HepG2 (cell line): Measurements from ENCODE around the gene SMC6. TPM values are rescaled to one million over a fixed set of nuclear protein-coding genes. Genes with fewer than 3 reads are reported as not detected.

ENCODE experiments used
- ATAC-seq: fragments of 200-7000 bp; cut with Tn5 transposase; 3 replicates; pipeline ENCODE4 v1.9.1; 2020; ENCODE audit warnings: mild to moderate bottlenecking, moderate library complexity
- BruUV-seq: library from RNA; stranded (reverse); fragments of 400-500 nt; replicated peaks from 2 replicates; lab custom pipeline; 2021; lab: Mats Ljungman, UMichigan
- CTCF ChIA-PET: fragments of 300-600 bp; formaldehyde crosslinking; extraction: SDS; loops from one replicate; lab custom pipeline; 2021; ENCODE audit warnings: low total read pairs, inconsistent platforms, low intra/inter-chr PET ratio; lab: Yijun Ruan, JAX
- POLR2A ChIA-PET: fragments of 350-600 bp; sonication (Branson Sonifier 250); formaldehyde crosslinking; loops from one replicate; lab custom pipeline; 2020; ENCODE audit warnings: antibody characterized with exemption, inconsistent platforms; lab: Yijun Ruan, JAX
- DNase-seq: peaks from one replicate; pipeline ENCODE4 v3.0.0-alpha.2; 2015; ENCODE audit warnings: low spot score
- FAIRE-seq: peaks from 3 replicates; lab custom pipeline; 2011; peaks lifted over from hg19 to GRCh38; lab: Jason Lieb, UNC
- H2AFZ ChIP-seq: one replicate; pipeline ENCODE4 v1.6.1; 2011; ENCODE audit warnings: low read length, inconsistent platforms
- H3K27ac ChIP-seq: fragments of 300-600 bp; 3 replicates; pipeline ENCODE4 v1.8.0; 2011; ENCODE audit warnings: mixed run types, mild to moderate bottlenecking, mixed read lengths, low read length, inconsistent platforms; ENCODE audit not compliant: insufficient read depth; ENCODE audit errors: extremely low read length
- H3K27me3 ChIP-seq, 2 experiments: fragments of 200-600 bp in 1 of 2; 2 replicates in 1 of 2; 3 replicates in 1 of 2; pipeline versions ENCODE4 v1.6.0 to v1.8.0; 2011; ENCODE audit warnings: low read length in 2 of 2, mild to moderate bottlenecking in 2 of 2, moderate library complexity in 2 of 2, inconsistent platforms in 1 of 2; ENCODE audit not compliant: insufficient read depth in 2 of 2, control insufficient read depth in 1 of 2
- H3K36me3 ChIP-seq, 2 experiments: fragments of 200-600 bp in 1 of 2; replicated peaks in 1 of 2; 2 replicates in 1 of 2; 3 replicates in 1 of 2; pipeline versions ENCODE4 v1.5.1 to v1.8.0; 2011; ENCODE audit warnings: low read length in 2 of 2, inconsistent platforms in 1 of 2; ENCODE audit not compliant: insufficient read depth in 2 of 2, control insufficient read depth in 1 of 2
- H3K4me1 ChIP-seq: 2 replicates; pipeline ENCODE4 v1.5.1; 2012; ENCODE audit warnings: low read length, inconsistent platforms; ENCODE audit not compliant: insufficient read depth
- H3K4me2 ChIP-seq: 2 replicates; pipeline ENCODE4 v1.6.0; 2011; ENCODE audit warnings: low read depth, low read length, inconsistent platforms
- H3K4me3 ChIP-seq, 3 experiments: fragments of 200-600 bp in 1 of 3; sonication (generic), shearing (Covaris generic) in 1 of 3; replicated peaks in 1 of 3; 2 replicates each; pipeline ENCODE4 v1.5.1; 2011 to 2016; ENCODE audit warnings: low read length in 3 of 3, inconsistent platforms in 2 of 3, low read depth in 2 of 3, mild to moderate bottlenecking in 2 of 3, control low read depth in 1 of 3, mixed read lengths in 1 of 3; ENCODE audit not compliant: insufficient read depth in 1 of 3
- H3K79me2 ChIP-seq: one replicate; pipeline ENCODE4 v1.6.1; 2011; ENCODE audit warnings: low read length, inconsistent platforms; ENCODE audit not compliant: insufficient read depth
- H3K9ac ChIP-seq: 2 replicates; pipeline ENCODE4 v1.6.0; 2011; ENCODE audit warnings: mild to moderate bottlenecking, low read depth, low read length, inconsistent platforms; ENCODE audit not compliant: insufficient read depth
- H3K9me3 ChIP-seq: 2 replicates; pipeline ENCODE4 v1.5.1; 2012; ENCODE audit warnings: mild to moderate bottlenecking, low read length
- H4K20me1 ChIP-seq: 2 replicates; pipeline ENCODE4 v1.6.0; 2011; ENCODE audit warnings: inconsistent platforms, mild to moderate bottlenecking, low read length, moderate library complexity; ENCODE audit not compliant: insufficient read depth
- CBX5 ChIP-seq: sonication (generic); formaldehyde crosslinking; IDR thresholded peaks from 2 replicates; pipeline ENCODE4 v1.4.0; 2020; ENCODE audit warnings: missing genetic modification reagents, borderline replicate concordance
- HOXA3 ChIP-seq: sonication (generic); formaldehyde crosslinking; IDR thresholded peaks from 2 replicates; pipeline ENCODE4 v1.5.0; 2020; ENCODE audit warnings: missing genetic modification reagents
- RXRB ChIP-seq: IDR thresholded peaks from 2 replicates; pipeline ENCODE4 v1.6.1; 2016; ENCODE audit warnings: borderline replicate concordance, missing genetic modification reagents, missing compliant biosample characterization
- WGBS: methylation state at CpG from one replicate; pipeline ENCODE4 v1.1.6; 2017; ENCODE audit warnings: low lambda C conversion rate; 5-methylcytosine and 5-hydroxymethylcytosine counted together
- in situ Hi-C: cut with HindIII; loops from 2 replicates; pipeline ENCODE4 v1.10.0; 2017; ENCODE audit warnings: low pct_unique_long_range_greater_than_20kb; ENCODE audit not compliant: extremely low pct_ligation_motif_present
- intact Hi-C: fragments of 100-400 bp; cut with micrococcal nuclease; formaldehyde crosslinking; loops from one replicate; pipeline ENCODE4 v1.10.0; 2022; ENCODE audit not compliant: unreplicated experiment
- polyA plus RNA-seq, 8 experiments: library from polyadenylated mRNA; depleted of rRNA in 3 of 8; stranded (reverse) in 7 of 8; unstranded in 1 of 8; fragments of >200 nt; fragmentation: Illumina TruSeq in 4 of 8; extraction: Trizol in 4 of 8; gene quantifications; 2 replicates each; pipeline versions ENCODE4 v1.2.1 to v1.2.3, GENCODE V29; 2011 to 2016; ENCODE audit warnings: low read depth in 4 of 8, missing spikeins in 1 of 8, mixed read lengths in 1 of 8; ENCODE audit not compliant: insufficient read depth in 1 of 8
- total RNA-seq, 5 experiments: library from RNA; depleted of rRNA; stranded (reverse); fragments of >200 nt; fragmentation: Illumina TruSeq; extraction: Trizol; gene quantifications; 2 replicates each; pipeline ENCODE4 v1.2.3, GENCODE V29; 2016; ENCODE audit warnings: low read depth in 1 of 5
- TF ChIP-seq, protein P1 (sequence below): sonication (generic); formaldehyde crosslinking; IDR thresholded peaks from 2 replicates; pipeline ENCODE4 v1.4.0; 2020; ENCODE audit warnings: missing genetic modification reagents, borderline replicate concordance
- TF ChIP-seq, protein P2 (sequence below): IDR thresholded peaks from 2 replicates; pipeline ENCODE4 v1.6.1; 2016; ENCODE audit warnings: missing compliant biosample characterization, missing genetic modification reagents, borderline replicate concordance

SMC6 gene
- total and polyA plus RNA-seq, 2 of the 13 experiments (the other 11 are each of a cell fraction or from before 2014, with no cell fraction given): 18.9 to 55.3 TPM

DNA sequence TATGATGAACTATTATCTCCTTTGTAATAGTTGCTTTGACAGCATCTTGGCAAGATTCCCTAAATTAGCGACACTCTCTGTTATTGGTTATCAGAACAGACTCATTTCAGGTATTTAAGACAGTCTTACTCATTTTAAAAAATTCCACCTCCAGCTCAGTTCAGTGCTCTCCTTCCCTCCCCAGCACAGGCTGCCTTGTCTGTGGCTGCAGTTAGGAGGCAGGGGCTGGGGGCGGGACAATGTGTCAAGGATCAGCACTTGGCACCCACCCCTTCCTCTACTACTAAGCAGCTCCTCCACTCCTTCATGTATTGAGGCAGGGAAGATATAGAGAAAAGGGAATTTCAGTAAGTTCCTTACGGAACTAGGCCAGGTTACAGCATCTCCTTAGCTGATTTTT is 128.2 kb downstream of the SMC6 start (continued):
- TF ChIP-seq, protein P1, sequence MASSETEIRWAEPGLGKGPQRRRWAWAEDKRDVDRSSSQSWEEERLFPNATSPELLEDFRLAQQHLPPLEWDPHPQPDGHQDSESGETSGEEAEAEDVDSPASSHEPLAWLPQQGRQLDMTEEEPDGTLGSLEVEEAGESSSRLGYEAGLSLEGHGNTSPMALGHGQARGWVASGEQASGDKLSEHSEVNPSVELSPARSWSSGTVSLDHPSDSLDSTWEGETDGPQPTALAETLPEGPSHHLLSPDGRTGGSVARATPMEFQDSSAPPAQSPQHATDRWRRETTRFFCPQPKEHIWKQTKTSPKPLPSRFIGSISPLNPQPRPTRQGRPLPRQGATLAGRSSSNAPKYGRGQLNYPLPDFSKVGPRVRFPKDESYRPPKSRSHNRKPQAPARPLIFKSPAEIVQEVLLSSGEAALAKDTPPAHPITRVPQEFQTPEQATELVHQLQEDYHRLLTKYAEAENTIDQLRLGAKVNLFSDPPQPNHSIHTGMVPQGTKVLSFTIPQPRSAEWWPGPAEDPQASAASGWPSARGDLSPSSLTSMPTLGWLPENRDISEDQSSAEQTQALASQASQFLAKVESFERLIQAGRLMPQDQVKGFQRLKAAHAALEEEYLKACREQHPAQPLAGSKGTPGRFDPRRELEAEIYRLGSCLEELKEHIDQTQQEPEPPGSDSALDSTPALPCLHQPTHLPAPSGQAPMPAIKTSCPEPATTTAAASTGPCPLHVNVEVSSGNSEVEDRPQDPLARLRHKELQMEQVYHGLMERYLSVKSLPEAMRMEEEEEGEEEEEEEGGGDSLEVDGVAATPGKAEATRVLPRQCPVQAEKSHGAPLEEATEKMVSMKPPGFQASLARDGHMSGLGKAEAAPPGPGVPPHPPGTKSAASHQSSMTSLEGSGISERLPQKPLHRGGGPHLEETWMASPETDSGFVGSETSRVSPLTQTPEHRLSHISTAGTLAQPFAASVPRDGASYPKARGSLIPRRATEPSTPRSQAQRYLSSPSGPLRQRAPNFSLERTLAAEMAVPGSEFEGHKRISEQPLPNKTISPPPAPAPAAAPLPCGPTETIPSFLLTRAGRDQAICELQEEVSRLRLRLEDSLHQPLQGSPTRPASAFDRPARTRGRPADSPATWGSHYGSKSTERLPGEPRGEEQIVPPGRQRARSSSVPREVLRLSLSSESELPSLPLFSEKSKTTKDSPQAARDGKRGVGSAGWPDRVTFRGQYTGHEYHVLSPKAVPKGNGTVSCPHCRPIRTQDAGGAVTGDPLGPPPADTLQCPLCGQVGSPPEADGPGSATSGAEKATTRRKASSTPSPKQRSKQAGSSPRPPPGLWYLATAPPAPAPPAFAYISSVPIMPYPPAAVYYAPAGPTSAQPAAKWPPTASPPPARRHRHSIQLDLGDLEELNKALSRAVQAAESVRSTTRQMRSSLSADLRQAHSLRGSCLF (CRISPR knock-in tag): no peak
- TF ChIP-seq, protein P2, sequence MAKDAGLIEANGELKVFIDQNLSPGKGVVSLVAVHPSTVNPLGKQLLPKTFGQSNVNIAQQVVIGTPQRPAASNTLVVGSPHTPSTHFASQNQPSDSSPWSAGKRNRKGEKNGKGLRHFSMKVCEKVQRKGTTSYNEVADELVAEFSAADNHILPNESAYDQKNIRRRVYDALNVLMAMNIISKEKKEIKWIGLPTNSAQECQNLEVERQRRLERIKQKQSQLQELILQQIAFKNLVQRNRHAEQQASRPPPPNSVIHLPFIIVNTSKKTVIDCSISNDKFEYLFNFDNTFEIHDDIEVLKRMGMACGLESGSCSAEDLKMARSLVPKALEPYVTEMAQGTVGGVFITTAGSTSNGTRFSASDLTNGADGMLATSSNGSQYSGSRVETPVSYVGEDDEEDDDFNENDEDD (CRISPR knock-in tag): no peak
- TF ChIP-seq HOXA3 (CRISPR knock-in tag) (no peak), RXRB (CRISPR knock-in tag) (no peak)

DNA sequence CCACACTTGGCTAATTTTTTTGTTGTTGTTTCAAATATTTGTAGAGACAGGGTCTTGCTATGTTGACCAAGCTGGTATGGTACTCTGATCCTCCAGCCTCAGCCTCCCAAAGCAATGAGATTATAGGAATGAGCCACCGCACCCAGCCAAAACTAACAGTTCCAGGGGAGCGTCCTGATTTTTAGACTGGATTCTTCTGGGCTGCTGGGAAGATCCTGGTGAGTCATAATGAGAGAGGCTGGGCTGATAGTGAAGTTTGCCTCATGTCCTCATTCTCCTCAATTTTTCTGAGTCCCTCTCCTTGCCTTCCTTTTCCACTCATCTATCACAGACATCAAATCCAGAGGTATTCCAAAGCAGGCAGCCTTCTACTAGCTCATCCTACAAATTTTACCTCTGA is 131.8 kb downstream of the SMC6 start:
- FAIRE-seq: no peak
- no peak for TF ChIP-seq CBX5
- Histone ChIP-seq H3K36me3 (peaks cover 13 to 29% of the 10 kb centered on the region in 2 experiments; a peak in 4 of 5 replicates), H2AFZ (no peak overlapping the region), H3K4me1 (no peaks in the 10 kb centered on the region), H3K4me2 (no peak overlapping the region), H3K4me3 (no peak overlapping the region), H3K9me3 (no peaks in the 10 kb centered on the region), H3K9ac (no peak overlapping the region), H3K27ac (no peak overlapping the region), H4K20me1 (no peaks in the 10 kb centered on the region), H3K79me2 (no peaks in the 10 kb centered on the region), H3K27me3 (no peaks in the 10 kb centered on the region)
- CTCF ChIA-PET: no interaction called here
- no peak for ATAC-seq
- POLR2A ChIA-PET: interaction anchor here (0.6 kb wide), 1 partner anchor 8 kb away, joined by 3 read pairs; no protein-coding TSS in a partner anchor
- in situ Hi-C loops: no loop called here
- no peak for DNase-seq
- no TSS peak for BruUV-seq
- intact Hi-C loops: no loop called here
- WGBS: 93% methylated on average over 2 of the region's 2 CpGs
